ENCODE data around the gene RGS3. TPM values are rescaled to one million over a fixed set of nuclear protein-coding genes. Genes with fewer than 3 reads are reported as not detected.

Gene RGS3
- total and polyA plus RNA-seq, 2 of the 13 experiments (the other 11 are each of a cell fraction or from before 2014, with no cell fraction given) = 17.1 to 28.8 TPM

- Histone ChIP-seq H3K79me2 (ENCODE audit: insufficient read depth, low read length) (no peaks in the 10 kb centered on the region), H3K9me3 (ENCODE audit: low read length) (no peaks in the 10 kb centered on the region), H3K27me3 (ENCODE audit: control insufficient read depth in 1 of 2, insufficient read depth in 2 of 2, low read length in 2 of 2) (no peaks in the 10 kb centered on the region), H3K4me1 (ENCODE audit: insufficient read depth, low read length) (peaks cover 19% of the 10 kb centered on the region), H3K4me3 (replicated peaks in 1 of 3; ENCODE audit: insufficient read depth in 1 of 3, low read depth in 2 of 3, low read length in 3 of 3) (no peak overlapping the region), H3K27ac (ENCODE audit: extremely low read length, insufficient read depth, low read length) (no peak overlapping the region), H2AFZ (ENCODE audit: low read length) (no peak overlapping the region), H4K20me1 (ENCODE audit: insufficient read depth, low read length) (no peaks in the 10 kb centered on the region; the same call in 1 of the 2 replicates), H3K36me3 (replicated peaks in 1 of 2; ENCODE audit: control insufficient read depth in 1 of 2, insufficient read depth in 2 of 2, low read length in 2 of 2) (peaks cover 38 to 96% of the 10 kb centered on the region in 2 experiments), H3K4me2 (ENCODE audit: low read depth, low read length) (no peak overlapping the region), H3K9ac (ENCODE audit: insufficient read depth, low read depth, low read length) (no peak overlapping the region)
- TF ChIP-seq ZNF678 (CRISPR knock-in tag; IDR thresholded peaks at IDR 0.05) (no peak), FOXA3 (CRISPR knock-in tag; IDR thresholded peaks at IDR 0.05) (no peak), ZBTB38 (CRISPR knock-in tag; IDR thresholded peaks at IDR 0.05) (no peak), ZNF563 (CRISPR knock-in tag; IDR thresholded peaks at IDR 0.05) (no peak), SNAPC5 (CRISPR knock-in tag; IDR thresholded peaks at IDR 0.05; ENCODE audit: borderline replicate concordance) (no peak), HOXD1 (CRISPR knock-in tag; IDR thresholded peaks at IDR 0.05) (no peak), FUBP1 (CRISPR knock-in tag; IDR thresholded peaks at IDR 0.05; ENCODE audit: borderline replicate concordance) (no peak), CREB1 (IDR thresholded peaks at IDR 0.05) (no peak), CREB1 (CRISPR knock-in tag; IDR thresholded peaks at IDR 0.05) (no peak), DNMT1 (CRISPR knock-in tag; IDR thresholded peaks at IDR 0.05) (no peak), EEA1 (CRISPR knock-in tag; IDR thresholded peaks at IDR 0.05; ENCODE audit: borderline replicate concordance) (no peak), ZNF224 (CRISPR knock-in tag; IDR thresholded peaks at IDR 0.05) (no peak), POGK (CRISPR knock-in tag; conservative IDR thresholded peaks at IDR 0.05) (no peak), ZMYM2 (CRISPR knock-in tag; IDR thresholded peaks at IDR 0.05) (no peak), ZBTB26 (CRISPR knock-in tag; IDR thresholded peaks at IDR 0.05; ENCODE audit: borderline replicate concordance) (no peak), CBX5 (CRISPR knock-in tag; IDR thresholded peaks at IDR 0.05; ENCODE audit: borderline replicate concordance) (no peak), ZFY (CRISPR knock-in tag; IDR thresholded peaks at IDR 0.05) (no peak), GTF2F1 (IDR thresholded peaks at IDR 0.05; ENCODE audit: low read length) (no peak), TP53 (CRISPR knock-in tag; conservative IDR thresholded peaks at IDR 0.05) (no peak)
- ATAC-seq (no peak), FAIRE-seq (no peak), DNase-seq (ENCODE audit: low spot score) (no peak)
- no TSS peak for BruUV-seq (replicated peaks)
- WGBS (ENCODE audit: low lambda C conversion rate) = 95% methylated on average over 16 of the region's 19 CpGs
- CTCF ChIA-PET (ENCODE audit: low intra/inter-chr PET ratio, low total read pairs) = no interaction called here
- intact Hi-C loops (cut with micrococcal nuclease; ENCODE audit: unreplicated experiment) = no loop called here
- POLR2A ChIA-PET = no interaction called here
- in situ Hi-C loops (cut with HindIII; ENCODE audit: extremely low pct_ligation_motif_present, low pct_unique_long_range_greater_than_20kb) = no loop called here
Measured at GRCh38 chr9:113523421-113524141, 60.1 kb downstream of the RGS3 start.
